ENCODE results near the gene GRB10.

Gene GRB10

GRCh38 chr7:50674896-50675835 lies 107.5 kb downstream of the GRB10 start:
- TF ChIP-seq CTCF (IDR thresholded peaks at IDR 0.05; ENCODE audit: extremely low read depth, insufficient read depth, missing control alignments): no peak
- no peak for DNase-seq (ENCODE audit: low spot score)
- in situ Hi-C loops (cut with MboI; ENCODE audit: low pct_unique_long_range_greater_than_20kb, low sequenced_read_pairs, unreplicated experiment): loop anchor here (25.0 kb wide), 2 partner anchors 213 to 588 kb away; partner anchors contain the start of genes FIGNL1 and ZPBP

- no peak for DNase-seq (ENCODE audit: low spot score)
- in situ Hi-C loops (cut with MboI; ENCODE audit: low pct_unique_long_range_greater_than_20kb, low sequenced_read_pairs, unreplicated experiment): loop anchor here (25.0 kb wide), 1 partner anchor 587 kb away; the partner anchor contains the start of gene ZPBP
- no peak for TF ChIP-seq CTCF (IDR thresholded peaks at IDR 0.05; ENCODE audit: extremely low read depth, insufficient read depth, missing control alignments)
These were observed 108.4 kb downstream of the GRB10 start for GRCh38 chr7:50674299-50674698.

GRCh38 chr7:50673096-50673495 lies 109.6 kb downstream of the GRB10 start:
- DNase-seq (ENCODE audit: low spot score): no peak
- no peak for TF ChIP-seq CTCF (IDR thresholded peaks at IDR 0.05; ENCODE audit: extremely low read depth, insufficient read depth, missing control alignments)
- in situ Hi-C loops (cut with MboI; ENCODE audit: low pct_unique_long_range_greater_than_20kb, low sequenced_read_pairs, unreplicated experiment): loop anchor here (25.0 kb wide), 1 partner anchor 586 kb away; the partner anchor contains the start of gene ZPBP

- in situ Hi-C loops (cut with MboI; ENCODE audit: low pct_unique_long_range_greater_than_20kb, low sequenced_read_pairs, unreplicated experiment): loop anchor here (25.0 kb wide), 1 partner anchor 585 kb away; the partner anchor contains the start of gene ZPBP
- TF ChIP-seq CTCF (IDR thresholded peaks at IDR 0.05; ENCODE audit: extremely low read depth, insufficient read depth, missing control alignments): no peak
- no peak for DNase-seq (ENCODE audit: low spot score)
These were observed 110.7 kb downstream of the GRB10 start for GRCh38 chr7:50672045-50672444.

- no peak for DNase-seq (ENCODE audit: low spot score)
- no peak for TF ChIP-seq CTCF (IDR thresholded peaks at IDR 0.05; ENCODE audit: extremely low read depth, insufficient read depth, missing control alignments)
- in situ Hi-C loops (cut with MboI; ENCODE audit: low pct_unique_long_range_greater_than_20kb, low sequenced_read_pairs, unreplicated experiment): loop anchor here (25.0 kb wide), 1 partner anchor 584 kb away; the partner anchor contains the start of gene ZPBP
These were observed 111.3 kb downstream of the GRB10 start for GRCh38 chr7:50671386-50671785.

- no peak for DNase-seq (ENCODE audit: low spot score)
- no peak for TF ChIP-seq CTCF (IDR thresholded peaks at IDR 0.05; ENCODE audit: extremely low read depth, insufficient read depth, missing control alignments)
- in situ Hi-C loops (cut with MboI; ENCODE audit: low pct_unique_long_range_greater_than_20kb, low sequenced_read_pairs, unreplicated experiment): loop anchor here (25.0 kb wide), 1 partner anchor 583 kb away; the partner anchor contains the start of gene ZPBP
These were observed 112.8 kb downstream of the GRB10 start for GRCh38 chr7:50669890-50670289.
